H9 (cell line): ENCODE results near the gene CREG2. TPM values are rescaled to one million over a fixed set of nuclear protein-coding genes. Genes with fewer than 3 reads are reported as not detected.

ENCODE experiments used
- DNase-seq: peaks from one replicate; pipeline ENCODE4 v3.0.0-alpha.2; 2017
- H2AFZ ChIP-seq: one replicate; pipeline ENCODE4 v1.6.1; 2013; ENCODE audit warnings: mild to moderate bottlenecking, low read length, control low read depth, moderate library complexity
- H2AK5ac ChIP-seq: 2 replicates; pipeline ENCODE4 v1.6.1; 2013; ENCODE audit warnings: low read length, control low read depth, mixed read lengths; ENCODE audit not compliant: insufficient read length
- H2BK120ac ChIP-seq: one replicate; pipeline ENCODE4 v1.6.1; 2013; ENCODE audit warnings: low read depth, mild to moderate bottlenecking, low read length, control low read depth, inconsistent platforms; ENCODE audit not compliant: poor library complexity, severe bottlenecking
- H2BK12ac ChIP-seq: 2 replicates; pipeline ENCODE4 v1.6.1; 2013; ENCODE audit warnings: low read length, control low read depth, mixed read lengths, low read depth; ENCODE audit not compliant: insufficient read length
- H2BK15ac ChIP-seq: 2 replicates; pipeline ENCODE4 v1.6.1; 2013; ENCODE audit warnings: low read depth, low read length, control low read depth
- H2BK20ac ChIP-seq: one replicate; pipeline ENCODE4 v1.6.1; 2013; ENCODE audit warnings: low read depth, mild to moderate bottlenecking, low read length, control low read depth, inconsistent platforms; ENCODE audit not compliant: poor library complexity, severe bottlenecking
- H2BK5ac ChIP-seq: 2 replicates; pipeline ENCODE4 v1.6.1; 2013; ENCODE audit warnings: low read length, control low read depth, mixed read lengths; ENCODE audit not compliant: insufficient read length
- H3K14ac ChIP-seq: 2 replicates; pipeline ENCODE4 v1.6.1; 2013; ENCODE audit warnings: low read length, control low read depth; ENCODE audit not compliant: insufficient read depth
- H3K18ac ChIP-seq: 2 replicates; pipeline ENCODE4 v1.6.1; 2013; ENCODE audit warnings: low read depth, mild to moderate bottlenecking, mixed read lengths, low read length, control low read depth; ENCODE audit not compliant: insufficient read length
- H3K23ac ChIP-seq: 2 replicates; pipeline ENCODE4 v1.6.1; 2013; ENCODE audit warnings: low read length, control low read depth, mixed read lengths, low read depth; ENCODE audit not compliant: insufficient read length
- H3K23me2 ChIP-seq: 2 replicates; pipeline ENCODE4 v1.6.1; 2013; ENCODE audit warnings: low read depth, mild to moderate bottlenecking, mixed read lengths, low read length, control low read depth; ENCODE audit not compliant: insufficient read length, poor library complexity, severe bottlenecking
- H3K27ac ChIP-seq: 2 replicates; pipeline ENCODE4 v1.5.1; 2013; ENCODE audit warnings: low read length, control low read depth, mixed read lengths, low read depth; ENCODE audit not compliant: insufficient read length
- H3K27me3 ChIP-seq: 2 replicates; pipeline ENCODE4 v1.6.1; 2013; ENCODE audit warnings: low read length, control low read depth, inconsistent platforms; ENCODE audit not compliant: insufficient read depth
- H3K4ac ChIP-seq: 2 replicates; pipeline ENCODE4 v1.6.1; 2013; ENCODE audit warnings: low read depth, mild to moderate bottlenecking, control low read depth, inconsistent platforms, low read length, moderate library complexity
- H3K4me1 ChIP-seq: 2 replicates; pipeline ENCODE4 v1.6.1; 2013; ENCODE audit warnings: low read length, control low read depth, inconsistent platforms; ENCODE audit not compliant: insufficient read depth
- H3K4me2 ChIP-seq: 2 replicates; pipeline ENCODE4 v1.6.1; 2013; ENCODE audit warnings: low read length, control low read depth, mixed read lengths; ENCODE audit not compliant: insufficient read length, insufficient read depth
- H3K56ac ChIP-seq: 2 replicates; pipeline ENCODE4 v1.6.1; 2013; ENCODE audit warnings: low read depth, mild to moderate bottlenecking, mixed read lengths, low read length, control low read depth; ENCODE audit not compliant: insufficient read length
- H3K79me1 ChIP-seq: 2 replicates; pipeline ENCODE4 v1.6.1; 2013; ENCODE audit warnings: low read depth, mild to moderate bottlenecking, moderate library complexity, low read length, control low read depth, inconsistent platforms; ENCODE audit not compliant: insufficient read depth, poor library complexity, severe bottlenecking
- H3K79me2 ChIP-seq: 2 replicates; pipeline ENCODE4 v1.6.1; 2013; ENCODE audit warnings: low read length, control low read depth, inconsistent platforms; ENCODE audit not compliant: insufficient read depth
- H3K9ac ChIP-seq: 2 replicates; pipeline ENCODE4 v1.6.1; 2013; ENCODE audit warnings: low read length, control low read depth, mixed read lengths; ENCODE audit not compliant: insufficient read length; ENCODE audit errors: extremely low read depth
- H3K9me3 ChIP-seq: one replicate; pipeline ENCODE4 v1.6.1; 2013; ENCODE audit warnings: low read depth, low read length, inconsistent platforms; ENCODE audit not compliant: control insufficient read depth
- H3T11ph ChIP-seq: one replicate; pipeline ENCODE4 v1.6.1; 2013; ENCODE audit warnings: mild to moderate bottlenecking, low read length, control low read depth, inconsistent platforms
- H4K20me1 ChIP-seq: one replicate; pipeline ENCODE4 v1.6.1; 2013; ENCODE audit not compliant: control insufficient read depth, insufficient read length, insufficient read depth
- H4K5ac ChIP-seq: 2 replicates; pipeline ENCODE4 v1.6.1; 2013; ENCODE audit warnings: low read depth, mild to moderate bottlenecking, mixed read lengths, low read length, control low read depth; ENCODE audit not compliant: insufficient read length
- H4K8ac ChIP-seq: replicated peaks from 2 replicates; pipeline ENCODE4 v1.6.1; 2013; ENCODE audit warnings: low read length, control low read depth, mixed read lengths, low read depth; ENCODE audit not compliant: insufficient read length
- H4K91ac ChIP-seq: 2 replicates; pipeline ENCODE4 v1.6.1; 2013; ENCODE audit warnings: low read depth, mild to moderate bottlenecking, moderate library complexity, mixed read lengths, low read length, control low read depth; ENCODE audit not compliant: insufficient read length
- H3K27ac Mint-ChIP-seq, 3 experiments: 2 replicates in 2 of 3; 3 replicates in 1 of 3; pipeline ENCODE4 v1.8.0; 2020 to 2021; ENCODE audit warnings: mixed read lengths in 3 of 3, mild to moderate bottlenecking in 1 of 3, moderate library complexity in 1 of 3
- H3K27me3 Mint-ChIP-seq: 2 replicates; pipeline ENCODE4 v1.8.0; 2021; ENCODE audit warnings: low read depth, mild to moderate bottlenecking, moderate library complexity, mixed read lengths
- H3K36me3 Mint-ChIP-seq, 3 experiments: 2 replicates in 2 of 3; 3 replicates in 1 of 3; pipeline ENCODE4 v1.8.0; 2020 to 2021; ENCODE audit warnings: low read depth in 3 of 3, mixed read lengths in 3 of 3; ENCODE audit not compliant: insufficient read depth in 1 of 3
- H3K4me1 Mint-ChIP-seq, 2 experiments: 2 replicates each; pipeline ENCODE4 v1.8.0; 2020; ENCODE audit warnings: mixed read lengths in 2 of 2
- H3K4me3 Mint-ChIP-seq, 2 experiments: 2 replicates in 1 of 2; 3 replicates in 1 of 2; pipeline ENCODE4 v1.8.0; 2020 to 2021; ENCODE audit warnings: mild to moderate bottlenecking in 2 of 2, mixed read lengths in 2 of 2, moderate library complexity in 1 of 2
- H3K9me3 Mint-ChIP-seq, 2 experiments: 2 replicates in 1 of 2; 3 replicates in 1 of 2; pipeline ENCODE4 v1.8.0; 2020; ENCODE audit warnings: mild to moderate bottlenecking in 2 of 2, mixed read lengths in 2 of 2, moderate library complexity in 1 of 2
- CTCF ChIP-seq: fragments of 200-600 bp; sonication (generic); conservative IDR thresholded peaks from 3 replicates; pipeline ENCODE4 v1.8.0; 2021; ENCODE audit warnings: antibody characterized with exemption, mild to moderate bottlenecking
- WGBS: extraction: QIAGEN DNeasy Blood & Tissue Kit; methylation state at CpG from one replicate; pipeline ENCODE4 v1.1.7; 2013; ENCODE audit warnings: missing lambda C conversion rate, low lambda C conversion rate, mixed read lengths; ENCODE audit not compliant: insufficient read length; ENCODE audit errors: extremely low coverage; 5-methylcytosine and 5-hydroxymethylcytosine counted together
- total RNA-seq: library from RNA; stranded (reverse); gene quantifications from 2 replicates; pipeline ENCODE4 v1.2.1, GENCODE V29; 2021

Gene CREG2
- total RNA-seq, 1 experiment from 2014 or later = 0.77 TPM

DNA sequence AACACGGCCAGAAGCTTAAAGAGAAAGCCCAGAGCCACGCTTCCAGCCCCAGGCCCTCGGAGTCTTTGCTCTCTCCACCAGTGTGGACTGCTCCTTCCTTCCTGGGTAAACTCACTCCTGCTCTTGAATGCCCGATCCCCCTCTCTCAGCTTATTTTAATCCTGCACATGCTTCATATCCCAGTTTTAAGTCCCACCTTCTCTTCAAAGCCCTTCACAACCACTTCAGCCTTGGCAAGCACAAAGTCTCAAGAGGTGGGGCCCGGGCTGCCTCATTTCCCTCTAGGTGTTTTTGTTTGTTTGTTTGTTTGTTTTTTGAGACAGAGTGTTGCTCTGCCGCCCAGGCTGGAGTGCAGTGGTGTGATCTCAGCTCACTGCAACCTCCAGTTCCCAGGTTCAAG, 21.6 kb upstream of the CREG2 start:
- Mint-ChIP-seq H3K36me3 (no peaks in the 10 kb centered on the region), H3K27me3 (no peaks in the 10 kb centered on the region; the same call in 1 of the 2 replicates), H3K4me1 (peaks cover 11 to 17% of the 10 kb centered on the region in 2 experiments), H3K27ac (peak overlapping the region in 1 of 3 experiments; percentile 2; a peak in 1 of 7 replicates), H3K9me3 (no peaks in the 10 kb centered on the region; a peak in 2 of 5 replicates), H3K4me3 (no peak overlapping the region)
- H3K18ac ChIP-seq = no peak overlapping the region
- no peak overlapping the region for H2BK5ac ChIP-seq
- no peaks in the 10 kb centered on the region for H3K4me1 ChIP-seq
- H3K4ac ChIP-seq = no peak overlapping the region
- H3K14ac ChIP-seq = no peak overlapping the region
- whole genome bisulfite sequencing = no CpG with 5 or more reads among the region's 6 CpGs
- H4K5ac ChIP-seq = no peak overlapping the region
- no peak overlapping the region for H3K9ac ChIP-seq
- H3K9me3 ChIP-seq = no peaks in the 10 kb centered on the region
- no peak overlapping the region for H4K91ac ChIP-seq
- H3K23ac ChIP-seq = no peak overlapping the region
- H4K20me1 ChIP-seq = no peaks in the 10 kb centered on the region
- no peak overlapping the region for H2AFZ ChIP-seq
- H2BK120ac ChIP-seq = no peak overlapping the region
- no peaks in the 10 kb centered on the region for H3K27me3 ChIP-seq
- H3K4me2 ChIP-seq = no peak overlapping the region
- H3K56ac ChIP-seq = no peak overlapping the region
- H3K79me2 ChIP-seq = no peaks in the 10 kb centered on the region
- H3K79me1 ChIP-seq = no peaks in the 10 kb centered on the region
- DNase-seq = no peak
- no peak overlapping the region for H2BK20ac ChIP-seq
- H3K23me2 ChIP-seq = no peaks in the 10 kb centered on the region
- H4K8ac ChIP-seq = no peak overlapping the region
- no peak overlapping the region for H2BK15ac ChIP-seq
- H3T11ph ChIP-seq = no peak overlapping the region
- H2BK12ac ChIP-seq = no peak overlapping the region
- no peak for TF ChIP-seq CTCF
- H2AK5ac ChIP-seq = no peak overlapping the region
- H3K27ac ChIP-seq = no peak overlapping the region
